ENCODE results near the gene ITGB7.
A peak's percentile ranks its signal among the peaks of the same experiment; 100 is the strongest.

The ITGB7 gene

GRCh38 chr12:53230108-53230845, 23.2 kb upstream of the ITGB7 start:
- DNase-seq (ENCODE audit: low spot score) = no peak

- DNase-seq (ENCODE audit: low spot score) = no peak
Measured at GRCh38 chr12:53229454-53229853, 22.4 kb upstream of the ITGB7 start.

DNA sequence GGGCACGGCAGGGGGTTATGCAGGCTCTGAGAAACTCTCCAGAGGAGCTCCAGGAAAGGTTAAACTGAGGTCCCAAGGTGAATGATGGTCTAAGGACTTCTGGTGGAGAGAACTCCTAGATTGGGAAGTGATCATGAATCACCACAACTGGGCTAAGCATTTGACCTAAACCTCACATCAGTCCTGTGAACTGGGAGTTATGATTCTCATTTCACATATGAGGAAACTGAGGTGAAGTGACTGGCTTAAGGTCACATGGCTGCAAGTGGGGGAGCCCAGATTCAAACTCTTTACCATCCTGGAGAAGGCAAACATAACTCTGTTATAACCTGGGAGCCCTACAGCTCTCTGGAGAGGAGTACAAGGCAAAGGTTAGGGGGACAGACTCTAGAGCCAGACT, 20.8 kb upstream of the ITGB7 start:
- DNase-seq (ENCODE audit: low spot score) = no peak

- no peak for DNase-seq (ENCODE audit: low spot score)
Measured at GRCh38 chr12:53227341-53227740, 20.3 kb upstream of the ITGB7 start.

GRCh38 chr12:53226815-53227214, 19.8 kb upstream of the ITGB7 start:
- DNase-seq (ENCODE audit: low spot score) = no peak

DNA sequence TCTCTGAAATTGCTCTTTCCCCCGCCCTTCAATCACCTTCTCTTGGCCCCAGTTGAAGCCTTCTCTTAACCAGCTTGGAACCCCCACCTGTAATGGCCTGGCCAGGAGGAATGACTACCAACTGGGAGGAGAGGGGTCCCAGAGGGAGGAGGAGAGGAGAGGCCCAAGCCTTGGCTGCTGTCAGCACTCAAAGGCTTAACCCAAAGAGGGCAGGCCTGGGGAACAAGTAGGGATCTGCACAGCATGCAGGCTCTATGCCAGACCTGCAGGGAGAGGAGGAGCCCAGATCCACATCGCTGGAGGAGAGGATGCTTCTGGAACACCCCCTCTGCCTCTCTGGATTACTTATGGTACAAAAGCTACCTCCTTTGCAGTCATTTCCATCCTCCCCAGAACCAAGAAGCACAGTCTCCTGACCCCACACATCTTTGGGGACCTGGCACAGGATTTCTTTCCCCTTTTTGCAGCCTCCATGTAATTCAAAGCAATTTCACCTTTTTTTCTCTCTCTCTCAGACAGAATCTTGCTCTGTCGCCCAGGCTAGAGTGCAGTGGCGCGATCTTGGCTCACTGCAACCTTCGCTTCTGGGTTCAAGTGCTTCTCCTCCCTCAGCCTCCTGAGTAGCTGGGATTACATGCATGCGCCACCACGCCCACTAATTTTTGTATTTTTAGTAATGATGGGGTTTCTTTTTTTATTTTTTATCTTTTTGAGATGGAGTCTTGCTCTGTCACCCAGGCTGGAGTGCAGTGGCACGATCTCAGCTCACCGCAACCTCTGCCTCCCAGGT, 18.8 kb upstream of the ITGB7 start:
- DNase-seq (ENCODE audit: low spot score) = no peak

DNA sequence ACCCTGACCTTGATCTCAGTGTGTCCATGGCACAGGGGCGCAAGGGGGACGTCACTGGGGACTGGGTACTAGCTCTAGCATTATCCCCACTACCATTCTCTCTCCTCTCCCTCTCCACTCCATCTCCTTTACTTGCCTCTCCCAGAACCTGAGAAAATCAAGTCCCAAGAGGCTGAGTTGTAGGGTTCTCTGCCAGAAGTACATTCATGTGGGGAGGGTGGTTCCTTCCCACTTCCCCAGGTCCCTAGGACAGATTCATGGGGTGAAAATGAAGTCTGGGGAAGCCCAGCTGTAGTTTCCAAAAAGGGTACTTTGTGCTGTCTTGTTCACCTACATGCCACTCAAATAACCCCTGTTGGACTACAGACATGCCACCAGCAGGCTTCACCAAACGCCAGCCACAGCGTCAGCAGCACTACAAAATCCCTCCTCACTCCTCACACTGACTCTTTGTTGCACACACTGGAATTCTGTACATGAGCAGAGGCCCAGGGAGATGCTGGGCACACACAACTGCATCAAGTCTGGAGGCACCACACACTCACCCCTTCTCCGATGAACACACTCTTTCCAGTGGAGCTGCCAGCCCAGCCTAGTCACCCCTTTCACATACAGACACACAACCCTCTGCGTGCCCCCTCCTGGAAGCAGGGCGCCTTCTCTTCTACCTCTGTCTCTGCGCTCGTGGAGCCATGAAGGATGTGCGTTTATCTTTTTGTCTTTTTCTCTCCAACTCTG, 18.0 kb upstream of the ITGB7 start:
- DNase-seq (ENCODE audit: low spot score) = no peak

DNA sequence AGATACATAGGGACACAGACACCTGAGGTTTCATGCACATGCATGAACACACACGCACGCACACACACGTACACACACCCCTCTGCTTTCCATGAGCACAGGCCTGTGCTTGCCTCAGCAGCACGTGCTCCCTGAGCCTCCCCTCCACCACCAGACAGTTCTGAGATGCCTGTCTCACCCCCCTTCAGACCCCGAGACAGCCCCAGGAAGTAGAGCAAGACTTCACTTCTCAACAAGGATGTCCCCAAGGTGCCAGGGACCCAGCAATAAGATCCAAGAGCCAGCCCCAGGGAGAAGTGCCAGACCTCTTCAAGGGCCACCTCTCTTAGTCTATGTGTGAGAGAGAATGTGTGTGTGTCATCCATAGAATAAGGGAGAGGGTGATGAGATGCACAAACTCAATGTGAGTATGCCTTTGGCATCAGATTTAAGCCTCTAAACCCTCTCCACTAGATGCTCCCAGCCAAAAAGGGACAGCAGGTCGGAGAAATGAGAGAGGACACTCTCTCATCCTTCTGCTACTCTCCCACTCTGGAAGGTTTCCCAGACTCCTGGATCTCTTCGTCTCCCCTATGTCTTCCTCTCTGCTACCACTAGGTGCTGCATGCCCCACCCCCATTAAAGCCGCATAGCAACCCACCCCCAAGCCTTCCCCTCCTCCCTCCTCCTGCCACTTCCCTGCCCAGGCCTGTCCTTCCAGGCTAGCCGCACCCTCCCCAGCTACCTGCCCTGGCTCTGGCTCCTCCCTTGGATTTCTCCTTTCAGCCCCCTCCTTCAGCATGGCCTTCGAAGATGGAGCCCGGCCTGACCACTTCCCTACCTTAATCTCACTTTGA, 17.2 kb upstream of the ITGB7 start:
- DNase-seq (ENCODE audit: low spot score) = no peak

- no peak for DNase-seq (ENCODE audit: low spot score)
Measured at GRCh38 chr12:53223389-53224060, 16.5 kb upstream of the ITGB7 start.

DNA sequence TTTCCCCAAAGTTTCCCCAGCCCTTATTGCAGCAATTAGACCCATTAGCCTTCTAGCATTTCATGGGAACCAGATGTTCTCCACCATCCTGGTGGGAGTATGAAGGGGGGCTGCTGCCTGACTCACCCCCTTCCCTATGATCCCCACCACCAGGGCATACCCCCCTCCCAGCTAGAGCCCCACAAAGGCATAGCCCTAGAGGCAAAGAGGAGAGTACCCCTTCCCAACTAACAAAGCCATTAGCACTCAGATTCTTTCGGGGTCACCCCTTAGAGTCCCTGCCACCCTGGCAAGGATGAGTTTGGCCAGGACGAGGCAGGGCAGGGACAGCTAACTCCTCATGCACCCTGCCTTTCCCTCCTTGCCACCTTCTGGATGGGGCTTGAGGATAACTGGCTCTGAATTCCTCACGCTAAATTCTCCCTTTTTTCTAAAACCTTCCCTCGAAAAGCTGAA, 15.8 kb upstream of the ITGB7 start:
- no peak for DNase-seq (ENCODE audit: low spot score)

DNA sequence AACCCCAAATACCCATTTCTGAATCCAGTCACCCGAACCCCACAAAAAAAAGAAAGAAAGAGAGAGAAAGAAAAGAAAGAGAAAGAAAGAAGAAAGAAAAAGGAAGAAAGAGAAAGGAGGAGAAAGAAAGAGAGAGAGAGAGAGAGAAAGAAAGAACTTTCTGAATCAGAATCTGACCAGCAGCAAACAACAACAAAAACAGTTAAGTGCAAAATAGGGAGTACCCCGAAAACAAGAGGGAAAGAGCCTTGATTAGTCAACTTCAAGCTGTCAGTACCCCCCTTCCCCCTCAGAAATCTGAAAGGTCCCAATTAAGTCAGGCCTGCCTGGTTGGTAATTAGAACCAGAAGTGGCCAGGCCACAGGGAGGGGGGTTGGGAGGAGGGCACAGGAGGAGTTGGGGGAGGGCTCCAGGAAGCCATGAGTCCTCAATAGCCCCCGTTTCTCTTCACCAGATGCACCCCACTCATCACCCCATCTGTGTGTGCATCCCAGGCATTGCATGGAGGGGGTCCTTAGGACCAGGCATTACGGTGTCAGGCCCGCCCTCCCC, 15.2 kb upstream of the ITGB7 start:
- DNase-seq (ENCODE audit: low spot score) = no peak

GRCh38 chr12:53221203-53222080, 14.4 kb upstream of the ITGB7 start:
- DNase-seq (ENCODE audit: low spot score) = no peak

DNA sequence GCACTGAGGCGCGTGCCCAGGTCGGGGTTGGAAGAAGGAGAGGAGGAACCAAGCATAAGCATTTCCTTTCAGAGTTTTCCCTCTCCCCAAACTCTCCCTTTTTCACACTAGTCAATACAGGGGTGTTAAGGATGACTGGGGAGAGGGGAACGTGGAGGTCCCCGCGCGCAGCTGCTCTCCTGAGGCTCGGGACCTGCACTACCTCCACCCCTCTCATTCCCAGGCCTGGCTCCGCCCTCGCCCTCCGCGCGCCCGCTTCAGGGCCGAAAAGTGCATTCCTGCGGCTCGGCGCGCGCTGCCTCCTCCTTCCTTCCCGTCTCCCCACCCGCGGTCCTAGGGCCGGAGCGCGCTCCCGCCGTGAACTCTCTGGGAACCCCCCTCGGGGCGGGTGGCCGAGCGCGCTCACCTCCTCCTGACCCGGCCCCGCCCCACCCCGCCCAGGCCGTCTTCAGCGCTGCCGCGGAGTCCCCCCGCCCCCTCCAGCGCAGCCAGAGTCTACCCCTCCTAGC, 13.7 kb upstream of the ITGB7 start:
- peak; percentile 83 for DNase-seq (ENCODE audit: low spot score)

GRCh38 chr12:53219956-53220693, 13.1 kb upstream of the ITGB7 start:
- DNase-seq (ENCODE audit: low spot score) = peak; percentile 74

DNA sequence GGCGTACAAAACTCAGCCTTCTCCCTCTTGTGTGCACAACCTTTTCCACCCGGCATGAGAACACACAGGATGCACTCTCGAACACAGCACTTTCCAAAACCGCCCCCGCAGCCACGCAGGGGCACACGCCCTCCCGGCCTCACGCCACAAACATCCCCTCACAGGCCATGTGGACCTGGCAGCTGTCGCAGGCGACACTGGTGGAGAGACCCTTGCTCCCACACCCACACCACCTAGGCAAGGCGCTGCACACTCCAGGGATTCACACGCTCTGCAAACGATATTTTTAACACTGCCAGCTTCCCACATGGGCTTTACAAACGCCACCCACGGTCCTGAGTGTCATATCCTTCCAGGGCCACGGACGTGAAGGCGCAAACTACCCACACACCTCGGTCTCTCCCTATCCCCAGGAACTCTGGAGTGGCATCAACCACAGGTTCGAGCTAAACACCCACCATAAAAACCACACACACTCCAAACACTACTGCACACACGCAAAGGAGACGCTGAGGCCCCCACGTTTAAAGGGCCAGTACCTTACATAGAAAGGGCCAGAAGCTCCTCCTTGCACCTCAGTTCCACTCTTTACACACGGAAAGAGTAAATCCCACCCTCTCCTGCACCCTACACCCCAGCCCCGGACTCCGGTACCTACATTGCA, 12.4 kb upstream of the ITGB7 start:
- no peak for DNase-seq (ENCODE audit: low spot score)

GRCh38 chr12:53218551-53219291, 11.7 kb upstream of the ITGB7 start:
- no peak for DNase-seq (ENCODE audit: low spot score)

DNA sequence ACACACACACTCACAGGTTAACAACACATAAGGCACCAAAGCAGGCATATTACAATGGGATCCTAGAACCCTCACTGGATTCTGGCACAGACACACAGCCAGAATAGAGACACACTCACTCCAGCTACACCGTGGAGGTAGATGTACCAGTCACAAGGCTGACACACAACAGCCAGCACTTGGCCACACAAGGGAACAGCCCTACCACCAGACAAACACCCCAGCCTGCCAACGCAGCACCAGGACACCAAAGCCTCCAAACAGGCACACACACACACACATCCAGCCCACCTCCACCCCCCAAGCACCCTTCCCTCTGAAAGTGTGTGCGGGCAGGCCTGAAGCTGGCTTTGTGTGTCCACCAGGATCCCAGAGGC, 10.9 kb upstream of the ITGB7 start:
- DNase-seq (ENCODE audit: low spot score) = no peak
